Esophagus squamous epithelium (tissue), 5 donors: ENCODE measurements around the gene CASTOR2. TPM values are rescaled to one million over a fixed set of nuclear protein-coding genes. Genes with fewer than 3 reads are reported as not detected.

Experiments used
- DNase-seq: peaks from one replicate; lab custom pipeline; 2025; lab: John Stamatoyannopoulos, UW
- H3K27ac ChIP-seq, 4 donors: fragments of 200-600 bp; sonication (generic); one replicate each; pipeline ENCODE4 v1.5.1; 2016 to 2019; ENCODE audit warnings: mild to moderate bottlenecking in 1 of 4
- H3K27me3 ChIP-seq, 4 donors: fragments of 200-600 bp; sonication (generic); 1 replicate in 3 of 4; 2 replicates in 1 of 4; pipeline versions ENCODE4 v1.5.1 to v1.6.0; 2017 to 2021; ENCODE audit warnings: antibody characterized with exemption in 1 of 4
- H3K36me3 ChIP-seq, 3 donors: fragments of 200-600 bp; sonication (generic); one replicate each; pipeline ENCODE4 v1.5.1; 2016 to 2019
- H3K4me1 ChIP-seq, 3 donors: fragments of 200-600 bp; sonication (generic); one replicate each; pipeline ENCODE4 v1.5.1; 2017 to 2019
- H3K4me3 ChIP-seq, 4 donors: fragments of 200-600 bp; sonication (generic); 1 replicate in 3 of 4; 2 replicates in 1 of 4; pipeline ENCODE4 v1.5.1; 2016 to 2019; ENCODE audit warnings: mild to moderate bottlenecking in 2 of 4, moderate library complexity in 1 of 4
- H3K9me3 ChIP-seq, 3 donors: fragments of 200-600 bp; sonication (generic); one replicate each; pipeline ENCODE4 v1.5.1; 2016 to 2019
- CTCF ChIP-seq, 6 experiments: fragments of 450-650 bp in 4 of 6; fragments of 200-600 bp in 2 of 6; sonication (generic) in 2 of 6; IDR thresholded peaks; one replicate each; pipeline ENCODE4 v1.5.1; 2016 to 2019; ENCODE audit warnings: antibody characterized with exemption in 6 of 6, mild to moderate bottlenecking in 4 of 6, moderate library complexity in 4 of 6
- POLR2A ChIP-seq, 4 donors: fragments of 450-650 bp; IDR thresholded peaks; one replicate each; pipeline ENCODE4 v1.6.1; 2017; ENCODE audit warnings: antibody characterized with exemption in 4 of 4, mild to moderate bottlenecking in 4 of 4, moderate library complexity in 3 of 4
- WGBS, 2 donors: methylation state at CpG; one replicate each; pipeline ENCODE4 v1.1.5; 2018; 5-methylcytosine and 5-hydroxymethylcytosine counted together
- intact Hi-C: fragments of 100-400 bp; cut with DNase I; formaldehyde crosslinking; loops from one replicate; pipeline ENCODE4 v1.15.0; 2022
- total RNA-seq, 4 donors: library from RNA; depleted of rRNA; stranded (reverse); fragments of >200 nt; gene quantifications; one replicate each; pipeline ENCODE4 v1.1.0, GENCODE V29; 2016
- donor health status: DM: yes; HTN: yes; CAD: no.

Gene CASTOR2
- total RNA-seq, 4 donors from 2014 or later: 4.6 to 10.8 (median 8.8) TPM

- 68 to 86% methylated on average over 7 to 9 of the region's 10 CpGs for WGBS, 2 donors
- Histone ChIP-seq H3K27ac (no peak overlapping the region), H3K27me3 (no peaks in the 10 kb centered on the region), H3K36me3 (peaks cover 0 to 32% (median 4%) of the 10 kb centered on the region in 3 donors), H3K4me1 (peaks cover 5 to 44% (median 10%) of the 10 kb centered on the region in 3 donors), H3K4me3 (no peak overlapping the region), H3K9me3 (no peaks in the 10 kb centered on the region)
- no peak for DNase-seq
- intact Hi-C loops: no loop called here
- TF ChIP-seq CTCF (IDR thresholded peaks at IDR 0.05) (no peak), POLR2A (IDR thresholded peaks at IDR 0.05) (no peak)
Measured at GRCh38 chr7:75040512-75040911, 76.0 kb downstream of the CASTOR2 start.

GRCh38 chr7:75042286-75042685, 77.8 kb downstream of the CASTOR2 start:
- no peak for TF ChIP-seq POLR2A (IDR thresholded peaks at IDR 0.05)
- TF ChIP-seq CTCF (IDR thresholded peaks at IDR 0.05): no peak
- no peak for DNase-seq
- Histone ChIP-seq H3K27me3 (no peaks in the 10 kb centered on the region), H3K4me1 (peaks cover 5 to 56% (median 16%) of the 10 kb centered on the region in 3 donors), H3K36me3 (peaks cover 0 to 49% (median 4%) of the 10 kb centered on the region in 3 donors), H3K9me3 (no peaks in the 10 kb centered on the region), H3K27ac (peak overlapping the region in 3 of 4 donors; percentile 64 to 69 (median 64)), H3K4me3 (peak overlapping the region in 1 of 4 donors; percentile 12)
- 30 to 84% methylated on average over 6 to 15 of the region's 19 CpGs for WGBS, 2 donors
- intact Hi-C loops: no loop called here

GRCh38 chr7:75042831-75043703, 78.6 kb downstream of the CASTOR2 start:
- Histone ChIP-seq H3K27me3 (no peaks in the 10 kb centered on the region), H3K4me1 (peaks cover 5 to 53% (median 16%) of the 10 kb centered on the region in 3 donors), H3K27ac (peak overlapping the region in 3 of 4 donors; percentile 64 to 69 (median 64)), H3K36me3 (peaks cover 0 to 57% (median 4%) of the 10 kb centered on the region in 3 donors), H3K9me3 (no peaks in the 10 kb centered on the region), H3K4me3 (no peak overlapping the region)
- intact Hi-C loops: no loop called here
- WGBS, 2 donors: 75 to 100% methylated on average over 3 to 8 of the region's 28 CpGs
- DNase-seq: no peak
- TF ChIP-seq CTCF (IDR thresholded peaks at IDR 0.05) (no peak), POLR2A (IDR thresholded peaks at IDR 0.05) (no peak)

- intact Hi-C loops: no loop called here
- Histone ChIP-seq H3K27ac (peak overlapping the region in 1 of 4 donors; percentile 44), H3K4me1 (peaks cover 0 to 29% (median 5%) of the 10 kb centered on the region in 3 donors), H3K36me3 (peaks cover 0 to 85% (median 4%) of the 10 kb centered on the region in 3 donors), H3K27me3 (no peaks in the 10 kb centered on the region), H3K4me3 (no peak overlapping the region), H3K9me3 (no peaks in the 10 kb centered on the region)
- TF ChIP-seq POLR2A (IDR thresholded peaks at IDR 0.05) (no peak), CTCF (IDR thresholded peaks at IDR 0.05) (no peak)
- 29 to 70% methylated on average over 4 to 14 of the region's 14 CpGs for WGBS, 2 donors
- no peak for DNase-seq
Measured at GRCh38 chr7:75045881-75046280, 81.4 kb downstream of the CASTOR2 start.
